Measurements from ENCODE around the gene KCTD13. TPM values are rescaled to one million over a fixed set of nuclear protein-coding genes. Genes with fewer than 3 reads are reported as not detected.
"Not testable (repeated sequence)": the region's sequence is repeated elsewhere in the genome, so short reads cannot be mapped to it uniquely, and the experiment has no call there.

The KCTD13 gene
- total RNA-seq, 1 donor from 2014 or later: 42.2 TPM

- intact Hi-C loops (cut with micrococcal nuclease): no loop called here
Measured at GRCh38 chr16:29950806-29951461, 24.9 kb upstream of the KCTD13 start.

GRCh38 chr16:29947897-29948296 is 21.9 kb upstream of the KCTD13 start:
- intact Hi-C loops (cut with micrococcal nuclease): no loop called here

DNA sequence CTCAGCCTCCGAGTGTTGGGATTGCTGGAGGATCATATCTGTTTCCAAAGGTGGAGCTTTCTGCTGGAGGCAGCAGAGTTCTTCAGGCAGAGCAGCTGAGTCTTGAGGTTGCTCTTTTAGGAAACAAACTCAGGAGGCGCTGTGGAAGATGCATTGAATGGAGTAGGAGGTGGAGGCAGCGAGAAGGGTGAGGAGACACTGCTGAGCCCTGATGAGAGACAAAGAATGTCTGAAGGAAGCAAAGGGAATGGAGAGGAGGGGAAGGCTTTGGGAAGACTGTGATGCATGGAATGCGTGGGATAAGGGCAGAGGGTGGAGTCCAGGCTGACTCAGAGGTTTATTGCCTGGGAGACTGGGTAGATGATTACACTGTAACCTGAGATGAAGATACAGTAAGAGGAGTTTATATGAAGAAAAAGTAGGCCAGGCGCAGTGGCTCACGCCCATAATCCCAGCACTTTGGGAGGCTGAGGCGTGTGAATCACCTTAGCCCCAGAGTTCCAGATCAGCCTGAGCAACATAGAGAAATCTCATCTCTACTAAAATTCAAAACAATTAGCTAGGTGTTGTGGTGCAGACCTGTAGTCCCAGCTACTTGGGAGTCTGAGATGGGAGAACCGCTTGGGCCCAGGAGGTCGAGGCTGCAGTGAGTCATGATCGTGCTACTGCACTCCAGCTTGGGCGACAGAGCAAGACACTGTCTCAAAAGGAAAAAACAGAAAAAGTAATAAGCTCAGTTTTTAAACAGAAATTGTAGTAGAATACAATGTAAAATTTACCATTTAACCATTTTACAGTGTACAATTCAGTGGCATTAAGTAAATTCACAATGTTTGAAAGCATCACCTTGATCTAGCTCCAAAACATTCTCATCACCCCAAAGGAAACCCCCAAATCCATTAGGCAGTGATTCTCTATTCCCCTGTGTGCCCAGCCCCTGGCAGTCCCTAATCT is 18.1 kb upstream of the KCTD13 start:
- intact Hi-C loops (cut with micrococcal nuclease): no loop called here

DNA sequence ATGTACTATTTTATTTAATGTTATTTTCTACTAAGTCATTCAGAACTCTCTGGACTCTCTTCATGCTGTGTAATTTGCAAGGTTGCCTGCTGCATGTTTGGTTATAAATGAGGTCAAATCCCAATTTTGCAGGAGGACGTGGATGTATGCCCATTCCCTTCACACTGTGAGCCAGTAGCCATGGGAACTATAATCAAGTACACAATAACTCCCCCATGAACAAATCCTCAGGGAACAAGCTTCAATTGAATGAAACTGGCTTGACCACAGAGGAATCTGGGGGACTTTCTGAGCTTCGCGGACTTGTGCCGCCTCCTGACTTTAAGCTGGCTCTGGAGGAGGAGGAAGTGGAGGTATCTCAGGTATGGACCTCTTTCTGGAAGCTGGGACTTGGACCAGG is 14.6 kb upstream of the KCTD13 start:
- intact Hi-C loops (cut with micrococcal nuclease): no loop called here

DNA sequence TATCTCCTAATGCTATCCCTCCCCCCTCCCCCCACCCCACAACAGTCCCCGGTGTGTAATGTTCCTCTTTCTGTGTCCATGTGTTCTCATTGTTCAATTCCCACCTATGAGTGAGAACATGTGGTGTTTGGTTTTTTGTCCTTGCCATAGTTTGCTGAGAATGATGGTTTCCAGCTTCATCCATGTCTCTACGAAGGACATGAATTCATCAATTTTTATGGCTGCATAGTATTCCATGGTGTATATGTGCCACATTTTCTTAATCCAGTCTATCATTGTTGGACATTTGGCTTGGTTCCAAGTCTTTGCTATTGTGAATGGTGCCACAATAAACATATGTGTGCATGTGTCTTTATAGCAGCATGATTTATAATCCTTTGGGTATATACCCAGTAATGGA is 5.7 kb upstream of the KCTD13 start:
- intact Hi-C loops (cut with micrococcal nuclease): not testable (repeated sequence)

DNA sequence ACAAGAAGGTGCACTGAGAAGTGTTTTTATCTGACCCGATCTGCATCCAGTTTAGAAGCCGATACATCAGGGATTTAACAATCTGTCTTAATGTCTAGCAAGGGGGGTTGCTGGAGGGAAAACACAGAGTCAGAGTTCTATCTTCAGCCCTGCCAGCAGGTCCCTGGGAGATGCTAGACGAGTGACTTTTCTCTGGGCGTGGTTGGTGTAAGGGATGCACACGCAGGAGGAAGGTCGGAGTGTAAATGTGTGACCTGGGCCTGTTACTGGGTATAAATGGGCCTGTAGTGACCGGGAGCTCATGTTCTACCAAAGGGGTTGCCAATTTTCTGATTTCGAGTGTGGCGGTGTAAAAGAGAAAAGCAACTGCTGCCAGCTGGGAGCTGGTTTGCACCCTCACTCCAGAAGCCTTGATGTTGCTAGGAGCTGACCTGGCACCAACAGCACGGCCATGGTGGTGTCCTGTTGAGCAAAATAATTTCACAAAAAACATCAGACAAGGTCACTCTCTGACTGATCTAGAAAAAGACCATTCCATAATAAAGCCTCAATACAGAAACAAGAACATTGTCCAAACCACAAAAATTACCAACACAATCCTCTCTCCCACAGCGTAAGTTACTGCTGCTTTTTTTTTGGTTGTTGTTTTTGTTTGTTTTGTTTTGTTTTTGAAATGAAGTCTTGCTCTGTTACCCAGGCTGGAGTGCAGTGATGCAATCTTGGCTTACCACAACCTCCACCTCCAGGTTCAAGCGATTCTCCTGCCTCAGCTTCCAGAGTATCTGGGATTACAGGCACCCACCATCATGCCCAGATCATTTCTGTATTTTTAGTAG is 1.3 kb upstream of the KCTD13 start:
- intact Hi-C loops (cut with micrococcal nuclease): loop anchor here (2.0 to 10.0 kb wide), 3 partner anchors 102 to 730 kb away; partner anchors contain the start of genes FBRS and MVP

DNA sequence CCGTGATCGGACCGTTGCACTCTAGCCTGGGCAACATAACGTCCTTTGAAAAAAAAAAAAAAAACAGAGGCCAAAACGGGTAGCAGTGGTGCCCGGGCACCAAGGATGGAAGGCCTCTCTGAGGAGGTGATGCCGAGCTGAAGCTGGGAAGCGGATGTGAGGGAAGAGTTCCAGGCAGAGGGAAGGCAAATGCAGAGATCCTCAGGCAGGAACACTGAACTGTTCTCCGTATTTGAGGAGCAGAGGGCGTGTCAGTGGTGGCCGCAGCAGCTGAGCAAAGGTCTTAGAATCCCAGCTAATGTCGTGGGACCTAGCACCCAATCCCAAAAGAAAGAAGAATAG is 656 bp upstream of the KCTD13 start:
- intact Hi-C loops (cut with micrococcal nuclease): loop anchor here (1.0 to 10.0 kb wide), 10 partner anchors 26 to 731 kb away; partner anchors contain the start of genes ASPHD1, CDIPT, FBRS and INO80E

DNA sequence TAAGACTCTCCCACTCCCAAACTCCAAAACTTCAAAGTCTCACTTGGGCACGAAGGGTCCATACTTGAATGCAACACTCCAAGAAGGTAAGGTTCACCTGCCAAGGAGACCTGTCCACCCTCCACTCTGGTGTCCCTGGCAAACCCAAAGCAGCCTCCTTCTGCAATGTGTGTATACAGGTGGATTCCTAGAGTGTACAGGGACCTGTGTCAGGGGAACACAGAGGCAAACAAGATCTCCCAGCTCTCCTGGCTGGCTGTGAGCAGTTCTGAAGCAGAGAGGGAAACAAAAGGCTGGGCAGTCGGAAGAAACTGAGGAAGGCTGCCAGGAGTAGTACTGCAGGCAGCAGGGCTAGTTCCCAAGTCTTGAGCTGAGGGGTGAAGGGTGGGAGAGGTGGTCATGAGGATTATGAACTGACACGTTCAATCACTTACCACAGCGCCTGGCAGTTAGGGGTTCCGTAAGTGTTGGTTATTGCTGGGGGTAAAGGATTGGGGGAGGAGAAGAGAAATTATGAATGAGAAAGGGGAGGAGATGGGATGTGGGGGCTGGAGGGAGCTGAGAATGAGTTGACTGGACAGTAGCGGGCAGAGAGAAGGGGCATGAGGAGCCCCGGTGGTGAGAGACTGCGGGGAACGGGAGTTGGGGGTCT is 795 bp downstream of the KCTD13 start:
- intact Hi-C loops (cut with micrococcal nuclease): loop anchor here (5.0 to 10.0 kb wide), 2 partner anchors 100 to 732 kb away; partner anchors contain the start of genes FBRS and MVP

GRCh38 chr16:29922986-29923501 is 3.0 kb downstream of the KCTD13 start:
- intact Hi-C loops (cut with micrococcal nuclease): loop anchor here (10.0 kb wide), 1 partner anchor 98 kb away; the partner anchor contains the start of gene MVP

DNA sequence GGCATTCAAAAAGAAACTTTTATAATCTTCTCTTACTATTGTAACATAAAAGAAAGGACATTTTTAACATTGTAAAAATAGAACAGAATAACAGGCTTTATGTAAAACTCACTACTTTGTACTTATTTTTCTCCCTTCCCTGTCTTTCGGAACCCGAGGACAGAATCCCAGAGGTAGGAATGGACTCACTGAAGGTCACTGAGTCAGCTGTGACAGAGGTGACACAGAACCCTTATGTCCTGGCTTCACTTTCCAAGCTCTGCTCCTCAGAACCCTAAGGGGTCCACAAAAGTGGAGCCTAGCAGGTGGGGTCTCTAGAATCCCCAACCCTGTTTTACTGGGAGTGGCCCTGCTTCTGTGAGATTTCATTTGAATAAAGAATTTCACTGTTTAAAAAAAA is 3.7 kb downstream of the KCTD13 start:
- intact Hi-C loops (cut with micrococcal nuclease): loop anchor here (10.0 kb wide), 1 partner anchor 98 kb away; the partner anchor contains the start of gene MVP

- intact Hi-C loops (cut with micrococcal nuclease): loop anchor here (10.0 kb wide), 1 partner anchor 96 kb away; the partner anchor contains the start of gene MVP
Measured at GRCh38 chr16:29921034-29921385, 5.0 kb downstream of the KCTD13 start.

DNA sequence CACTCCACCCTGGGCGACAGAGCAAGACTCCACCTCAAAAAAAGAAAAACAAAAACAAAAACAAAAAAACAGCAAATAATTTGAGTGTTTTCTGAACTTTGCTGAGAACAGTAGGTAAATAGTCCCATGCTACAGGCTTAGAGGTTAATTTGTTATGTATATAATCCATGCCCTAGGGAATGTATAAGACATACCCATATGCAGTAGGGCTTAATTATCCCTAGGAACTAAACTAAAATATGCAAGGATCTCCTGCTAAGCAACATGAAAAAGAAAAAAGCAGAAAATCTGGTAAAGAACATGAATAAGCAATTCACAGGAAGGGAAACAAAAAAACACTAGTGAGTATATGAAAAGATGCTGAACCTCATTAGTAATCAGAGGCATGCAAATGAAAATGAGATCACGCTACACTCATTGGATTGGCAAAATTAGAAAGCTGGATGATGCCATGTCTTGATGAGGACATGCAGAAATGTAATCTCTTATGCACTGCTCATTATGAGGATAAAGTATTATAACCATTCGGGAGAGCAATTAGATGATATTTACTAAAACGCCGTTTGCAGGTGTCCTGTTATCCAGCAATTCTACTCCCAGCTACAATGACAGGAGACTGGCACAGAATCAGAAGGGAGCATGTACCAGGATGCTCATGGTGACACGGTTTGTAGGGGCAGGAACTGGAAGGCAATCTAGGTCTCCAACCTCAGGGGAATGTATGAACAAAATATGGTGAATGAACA is 5.6 kb downstream of the KCTD13 start:
- intact Hi-C loops (cut with micrococcal nuclease): loop anchor here (10.0 kb wide), 1 partner anchor 96 kb away; the partner anchor contains the start of gene MVP

DNA sequence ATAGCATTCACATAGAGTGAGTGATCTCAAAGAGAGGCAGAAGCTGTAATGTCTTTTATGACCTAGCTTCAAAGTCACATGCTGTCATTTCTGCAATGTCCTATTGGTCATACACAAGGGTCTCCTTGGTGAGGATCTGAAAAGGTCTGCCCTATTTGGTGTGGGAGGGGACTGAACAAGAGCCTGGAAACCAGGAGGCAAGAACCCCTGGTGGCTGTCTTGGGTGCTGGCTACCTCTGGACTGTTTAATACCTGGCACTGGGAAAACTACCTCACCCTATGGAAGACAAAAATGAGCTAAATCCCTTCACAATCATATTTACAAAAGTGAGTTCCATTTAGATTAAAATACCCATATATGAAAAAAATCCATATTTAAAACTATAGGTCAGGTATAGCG is 9.0 kb downstream of the KCTD13 start:
- intact Hi-C loops (cut with micrococcal nuclease): no loop called here

DNA sequence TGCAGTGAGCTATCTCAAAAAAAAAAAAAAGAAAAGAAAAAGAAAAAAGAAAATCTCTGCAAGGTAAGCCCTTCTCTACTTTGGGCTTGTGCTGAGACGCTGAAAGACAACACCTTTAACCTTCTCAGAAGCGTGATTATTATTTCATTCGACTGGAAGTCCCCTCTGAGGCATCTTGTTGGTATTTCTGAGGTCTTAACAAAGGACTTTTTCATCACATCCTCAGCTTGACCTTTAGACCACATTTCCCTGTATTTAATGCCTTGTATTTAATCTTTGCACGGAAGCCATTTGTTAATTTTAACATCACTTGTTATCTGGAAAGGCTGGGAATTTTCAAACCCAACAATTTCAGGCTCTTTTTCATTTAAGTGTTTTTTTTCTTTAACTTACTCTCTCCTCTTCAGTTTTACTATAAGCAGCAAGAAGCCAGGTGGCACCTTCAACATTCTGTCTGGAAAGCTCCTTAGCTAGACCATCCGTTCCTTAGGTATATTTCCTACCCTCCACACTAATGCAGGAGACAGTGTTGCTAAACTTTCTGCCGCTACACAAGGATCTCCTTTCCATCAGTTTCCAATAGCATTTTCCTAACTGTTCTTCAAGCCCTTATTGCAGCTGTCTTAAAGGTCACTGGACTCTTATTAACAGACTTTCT is 10.3 kb downstream of the KCTD13 start:
- intact Hi-C loops (cut with micrococcal nuclease): no loop called here

DNA sequence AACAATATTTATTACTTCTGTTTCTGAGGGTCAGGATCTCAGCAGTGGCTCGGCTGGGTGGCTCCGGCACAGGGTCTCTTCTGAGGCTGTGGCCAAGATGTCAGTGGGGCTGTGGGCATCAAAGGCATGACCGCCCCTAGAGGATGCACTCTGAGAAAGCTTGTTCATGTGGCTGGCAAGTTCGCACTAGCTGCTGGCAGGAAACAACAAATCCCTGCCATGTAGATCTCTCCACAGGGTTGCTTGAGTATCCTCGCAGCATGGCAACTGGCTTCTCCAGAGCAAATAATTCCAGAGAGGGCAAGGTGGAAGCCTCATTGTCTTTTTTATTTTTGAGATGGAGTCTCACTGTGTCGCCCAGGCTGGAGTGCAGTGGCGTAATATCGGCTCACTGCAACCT is 12.5 kb downstream of the KCTD13 start:
- intact Hi-C loops (cut with micrococcal nuclease): no loop called here

- intact Hi-C loops (cut with micrococcal nuclease): no loop called here
Measured at GRCh38 chr16:29912087-29912486, 13.9 kb downstream of the KCTD13 start.

DNA sequence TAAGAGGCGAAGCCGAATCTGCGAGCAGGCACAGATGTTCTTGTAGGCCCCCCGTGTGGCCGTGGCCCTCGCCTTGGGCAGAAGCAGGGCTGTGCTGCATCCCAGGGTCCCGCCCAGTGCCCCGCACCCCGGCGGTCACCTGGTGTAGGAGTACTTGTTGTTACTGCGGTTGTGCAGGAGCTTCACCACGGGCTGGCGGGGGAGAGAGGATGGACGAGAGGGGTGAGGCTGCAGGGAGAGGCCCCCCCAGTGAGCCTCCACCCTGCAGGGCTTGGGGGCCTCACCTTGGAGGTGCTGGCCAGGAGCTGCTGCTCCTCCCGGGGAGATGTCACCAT is 14.4 kb downstream of the KCTD13 start:
- intact Hi-C loops (cut with micrococcal nuclease): no loop called here

DNA sequence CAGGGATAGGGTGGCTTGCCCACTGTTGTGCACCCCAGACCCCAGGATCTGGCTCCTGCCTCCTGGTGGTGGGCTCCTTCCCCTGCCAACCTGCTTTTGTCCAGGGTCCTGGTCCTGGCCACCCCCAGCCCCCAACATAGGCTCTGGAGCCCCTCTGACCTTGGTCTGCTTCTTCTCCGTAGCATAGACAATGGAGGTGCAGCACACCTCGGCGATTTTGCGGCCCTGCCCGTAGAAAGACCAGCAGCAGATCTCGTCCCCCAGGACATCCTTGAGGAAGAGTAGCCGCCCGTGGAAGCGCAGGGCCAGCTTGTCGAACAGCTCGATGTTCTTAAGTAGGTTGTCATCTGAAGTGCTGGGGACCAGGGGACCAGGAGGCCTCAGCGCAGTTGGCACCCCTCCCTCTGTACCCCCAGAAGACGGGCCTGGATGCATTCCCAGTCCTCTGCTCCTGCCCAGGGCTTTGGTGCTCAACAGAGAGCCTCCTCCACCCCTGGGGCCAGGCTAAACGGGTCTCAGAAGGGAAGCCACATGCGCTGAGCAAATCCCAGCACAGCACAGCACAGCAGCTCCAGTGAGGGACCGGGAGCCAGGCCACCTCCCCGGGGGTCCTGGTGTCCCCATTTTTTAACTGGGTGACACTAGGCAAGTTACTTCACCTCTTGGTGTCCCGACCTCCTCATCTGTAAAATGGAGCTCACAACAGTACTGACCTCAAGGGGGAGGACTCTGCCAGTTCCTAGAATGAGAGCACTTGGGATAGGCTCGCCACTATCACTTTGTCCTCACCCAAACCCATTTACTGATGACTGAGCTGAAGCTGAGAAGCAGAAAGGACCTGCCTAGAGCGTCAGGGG is 15.0 kb downstream of the KCTD13 start:
- intact Hi-C loops (cut with micrococcal nuclease): no loop called here

All from T-helper 1 cell treated with Interleukin-12 subunit alpha and Interleukin-12 subunit beta and Interleukin-4 antibody, amounts not matched to agents 30 ng/mL and 1 ng/mL, for 36 hours (primary cell).